Kidney (tissue), 14 donors: Measurements from ENCODE around the gene HOXA5. TPM values are rescaled to one million over a fixed set of nuclear protein-coding genes. Genes with fewer than 3 reads are reported as not detected.
A peak's percentile ranks its signal among the peaks of the same experiment; 100 is the strongest.

Source experiments
- DNase-seq, 5 donors: peaks; one replicate each; pipeline ENCODE4 v3.0.0-alpha.2; 2013 to 2020
- FAIRE-seq: peaks from 2 replicates; lab custom pipeline; 2012; peaks lifted over from hg19 to GRCh38; lab: Jason Lieb, UNC
- H3K27ac ChIP-seq, 2 donors: one replicate each; pipeline ENCODE4 v1.7.0; 2013; ENCODE audit warnings: low read depth in 2 of 2, low read length in 2 of 2, inconsistent platforms in 1 of 2
- H3K27me3 ChIP-seq: one replicate; pipeline ENCODE4 v1.7.1; 2013; ENCODE audit warnings: low read length, inconsistent platforms; ENCODE audit not compliant: control insufficient read depth, insufficient read depth
- H3K36me3 ChIP-seq, 3 donors: one replicate each; pipeline versions ENCODE4 v1.7.0 to v1.7.1; 2013; ENCODE audit warnings: low read length in 3 of 3, control low read depth in 1 of 3, inconsistent platforms in 1 of 3; ENCODE audit not compliant: insufficient read depth in 3 of 3, control insufficient read depth in 2 of 3
- H3K4me1 ChIP-seq, 3 donors: one replicate each; pipeline versions ENCODE4 v1.7.0 to v1.7.1; 2013; ENCODE audit warnings: low read length in 3 of 3, inconsistent platforms in 1 of 3, low read depth in 1 of 3; ENCODE audit not compliant: control insufficient read depth in 2 of 3, insufficient read depth in 2 of 3
- H3K4me3 ChIP-seq, 3 donors: one replicate each; pipeline versions ENCODE4 v1.7.0 to v1.8.1; 2013; ENCODE audit warnings: low read length in 3 of 3, control low read depth in 1 of 3, inconsistent platforms in 1 of 3
- H3K9ac ChIP-seq, 3 donors: one replicate each; pipeline versions ENCODE4 v1.7.0 to v1.7.1; 2013; ENCODE audit warnings: low read length in 3 of 3, control low read depth in 1 of 3, inconsistent platforms in 1 of 3
- H3K9me3 ChIP-seq, 3 donors: one replicate each; pipeline versions ENCODE4 v1.7.0 to v1.7.1; 2013; ENCODE audit warnings: low read length in 3 of 3, control low read depth in 1 of 3, inconsistent platforms in 1 of 3; ENCODE audit not compliant: control insufficient read depth in 2 of 3, insufficient read depth in 1 of 3
- intact Hi-C: fragments of 100-400 bp; cut with DNase I; formaldehyde crosslinking; loops from one replicate; pipeline ENCODE4 v1.11.1; 2022
- polyA plus RNA-seq: library from polyadenylated mRNA; stranded (reverse); fragments of 350-450 nt; fragmentation: Illumina TruSeq; extraction: RNeasy Lipid Tissue Mini Kit (QIAGEN cat#74804); gene quantifications from one replicate; pipeline ENCODE4 v1.2.3, GENCODE V29; 2014; ENCODE audit warnings: low read depth, low replicate concordance; ENCODE audit not compliant: insufficient read depth
- total RNA-seq: library from RNA; stranded (reverse); fragmentation: NEBNext Ultra II Directional; extraction: Animal tissue kit (Norgen Biotek cat#: 25700); gene quantifications from one replicate; pipeline ENCODE4 v1.2.1, GENCODE V29; 2021
- TF ChIP-seq, protein P1 (sequence below): IDR thresholded peaks from 3 replicates; pipeline ENCODE4 v1.5.1; 2012; ENCODE audit warnings: mild to moderate bottlenecking, moderate library complexity, borderline replicate concordance; ENCODE audit not compliant: insufficient read depth; ENCODE audit errors: extremely low read depth
- donor health status: control.
- donor health status: control.
- donor health status: control.
- donor health status: control.
- donor health status: control.
- donor health status: DM: yes; HTN: yes; CAD: no.
- donor health status: Normal renal cell carcinoma (clear cell type).

Gene HOXA5
- total and polyA plus RNA-seq, 2 donors from 2014 or later = 19.4 to 38.0 TPM

GRCh38 chr7:27125986-27126394, 17.5 kb downstream of the HOXA5 start:
- peaks cover 32% of the 10 kb centered on the region in 3 donors for H3K4me1 ChIP-seq
- H3K27ac ChIP-seq = peak overlapping the region; percentile 88
- DNase-seq (peak in 4 of 5 donors; percentile 60 to 93 (median 76)), FAIRE-seq (no peak)
- intact Hi-C loops = no loop called here
- TF ChIP-seq, protein P1, sequence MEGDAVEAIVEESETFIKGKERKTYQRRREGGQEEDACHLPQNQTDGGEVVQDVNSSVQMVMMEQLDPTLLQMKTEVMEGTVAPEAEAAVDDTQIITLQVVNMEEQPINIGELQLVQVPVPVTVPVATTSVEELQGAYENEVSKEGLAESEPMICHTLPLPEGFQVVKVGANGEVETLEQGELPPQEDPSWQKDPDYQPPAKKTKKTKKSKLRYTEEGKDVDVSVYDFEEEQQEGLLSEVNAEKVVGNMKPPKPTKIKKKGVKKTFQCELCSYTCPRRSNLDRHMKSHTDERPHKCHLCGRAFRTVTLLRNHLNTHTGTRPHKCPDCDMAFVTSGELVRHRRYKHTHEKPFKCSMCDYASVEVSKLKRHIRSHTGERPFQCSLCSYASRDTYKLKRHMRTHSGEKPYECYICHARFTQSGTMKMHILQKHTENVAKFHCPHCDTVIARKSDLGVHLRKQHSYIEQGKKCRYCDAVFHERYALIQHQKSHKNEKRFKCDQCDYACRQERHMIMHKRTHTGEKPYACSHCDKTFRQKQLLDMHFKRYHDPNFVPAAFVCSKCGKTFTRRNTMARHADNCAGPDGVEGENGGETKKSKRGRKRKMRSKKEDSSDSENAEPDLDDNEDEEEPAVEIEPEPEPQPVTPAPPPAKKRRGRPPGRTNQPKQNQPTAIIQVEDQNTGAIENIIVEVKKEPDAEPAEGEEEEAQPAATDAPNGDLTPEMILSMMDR = no peak
- peaks cover 0 to 2% (median 0%) of the 10 kb centered on the region in 3 donors for H3K36me3 ChIP-seq
- peak overlapping the region in 2 of 3 donors; percentile 20 to 63 for H3K9ac ChIP-seq
- no peaks in the 10 kb centered on the region for H3K9me3 ChIP-seq
- H3K4me3 ChIP-seq = peak overlapping the region in 1 of 3 donors; percentile 75
- H3K27me3 ChIP-seq = no peaks in the 10 kb centered on the region

- H3K36me3 ChIP-seq = peaks cover 0 to 2% (median 0%) of the 10 kb centered on the region in 3 donors
- H3K27ac ChIP-seq = peak overlapping the region; percentile 88
- no peaks in the 10 kb centered on the region for H3K9me3 ChIP-seq
- no peak for FAIRE-seq
- H3K4me1 ChIP-seq = peaks cover 32 to 39% (median 32%) of the 10 kb centered on the region in 3 donors
- no peaks in the 10 kb centered on the region for H3K27me3 ChIP-seq
- H3K9ac ChIP-seq = peak overlapping the region in 2 of 3 donors; percentile 40 to 81
- H3K4me3 ChIP-seq = peak overlapping the region; percentile 59 to 75 (median 70)
- intact Hi-C loops = no loop called here
- DNase-seq = peak in 2 of 5 donors; percentile 42 to 58
- TF ChIP-seq, protein P1 = no peak
Observed at GRCh38 chr7:27124902-27125689, 18.4 kb downstream of the HOXA5 start.

DNA sequence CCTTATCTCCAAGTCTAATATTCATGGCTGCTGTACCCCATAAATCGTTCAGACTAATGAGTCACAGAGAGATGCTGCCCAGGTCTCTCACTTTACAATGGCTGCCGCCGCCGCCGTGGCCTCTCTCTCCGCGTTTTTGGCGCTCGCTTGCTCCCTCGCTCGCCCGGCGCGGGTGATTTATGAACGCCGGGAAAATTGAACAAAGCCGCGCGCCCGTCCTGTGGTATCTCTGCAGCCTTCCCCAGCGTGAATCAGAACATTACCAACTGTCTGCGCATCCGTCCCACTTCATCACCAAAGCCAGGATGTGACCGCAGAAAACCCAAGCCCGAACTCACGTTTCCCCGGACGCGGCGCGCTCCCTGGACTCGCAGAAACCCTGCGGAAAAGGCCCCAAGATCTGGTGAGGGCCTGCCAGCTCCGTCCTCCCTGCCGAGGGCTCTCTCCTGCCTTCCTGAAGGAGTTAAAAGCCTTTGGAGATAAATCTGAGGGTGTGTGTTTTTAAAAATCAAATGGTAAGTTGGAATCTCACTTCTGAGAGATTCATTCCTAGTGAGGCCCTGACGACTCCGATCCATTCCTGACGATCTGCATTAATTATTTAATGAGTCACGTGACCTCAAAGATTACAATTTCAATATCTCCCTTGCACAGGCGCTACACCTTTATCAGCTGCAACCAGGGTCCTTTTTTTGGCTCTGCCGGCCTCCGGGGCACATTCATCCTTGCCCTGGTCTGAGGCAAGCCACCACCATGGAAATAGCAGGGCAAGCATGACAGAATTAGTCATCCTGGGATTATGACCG, 19.2 kb downstream of the HOXA5 start:
- H3K4me3 ChIP-seq = peak overlapping the region; percentile 59 to 75 (median 70)
- peak overlapping the region; percentile 88 for H3K27ac ChIP-seq
- H3K27me3 ChIP-seq = no peaks in the 10 kb centered on the region
- DNase-seq (peak in 4 of 5 donors; percentile 68 to 91 (median 83)), FAIRE-seq (no peak)
- H3K9me3 ChIP-seq = no peaks in the 10 kb centered on the region
- intact Hi-C loops = no loop called here
- peak overlapping the region in 2 of 3 donors; percentile 81 to 84 for H3K9ac ChIP-seq
- peaks cover 0 to 2% (median 0%) of the 10 kb centered on the region in 3 donors for H3K36me3 ChIP-seq
- H3K4me1 ChIP-seq = peaks cover 36 to 47% (median 38%) of the 10 kb centered on the region in 3 donors
- TF ChIP-seq, protein P1 = no peak
